ENCODE measurements around the gene BTBD6. TPM values are rescaled to one million over a fixed set of nuclear protein-coding genes. Genes with fewer than 3 reads are reported as not detected.

BTBD6 gene
- total and polyA plus RNA-seq, 2 of the 8 experiments (the other 6 are each of a cell fraction or from before 2014, with no cell fraction given), result 10.1 to 10.2 TPM

GRCh38 chr14:105255021-105255507 is 6.7 kb downstream of the BTBD6 start (continued):
- TF ChIP-seq NANOG (IDR thresholded peaks at IDR 0.05; ENCODE audit: insufficient read depth, low read depth, low read length, poor library complexity, severe bottlenecking), result no peak
- TF ChIP-seq TAF1 (IDR thresholded peaks at IDR 0.05; ENCODE audit: low read depth, low read length), result no peak
- TF ChIP-seq BRCA1 (IDR thresholded peaks at IDR 0.05; ENCODE audit: low read depth, low read length), result no peak
- no peak for TF ChIP-seq CTCF (IDR thresholded peaks at IDR 0.05; ENCODE audit: control extremely low read depth in 1 of 3, insufficient read depth in 1 of 3, low read depth in 1 of 3, low read length in 3 of 3)

Data from H1 (cell line).